Renal cortex interstitium (tissue), 11 donors: ENCODE results near the gene PRDM12. TPM values are rescaled to one million over a fixed set of nuclear protein-coding genes. Genes with fewer than 3 reads are reported as not detected.
"Not testable (repeated sequence)": the region's sequence is repeated elsewhere in the genome, so short reads cannot be mapped to it uniquely, and the experiment has no call there.

Experiments used
- DNase-seq, 11 donors: peaks; one replicate each; pipeline ENCODE4 v3.0.0-alpha.2; 2013; ENCODE audit warnings: low read depth in 9 of 11, low spot score in 4 of 11; ENCODE audit errors: extremely low read depth in 1 of 11
- polyA plus RNA-seq, 3 donors: library from polyadenylated mRNA; unstranded; fragments of 120-200 nt; gene quantifications; one replicate each; pipeline ENCODE4 v1.2.1, GENCODE V29; 2013; ENCODE audit not compliant: insufficient read length in 3 of 3

Gene PRDM12
- polyA plus RNA-seq, 3 donors: not detected

DNA sequence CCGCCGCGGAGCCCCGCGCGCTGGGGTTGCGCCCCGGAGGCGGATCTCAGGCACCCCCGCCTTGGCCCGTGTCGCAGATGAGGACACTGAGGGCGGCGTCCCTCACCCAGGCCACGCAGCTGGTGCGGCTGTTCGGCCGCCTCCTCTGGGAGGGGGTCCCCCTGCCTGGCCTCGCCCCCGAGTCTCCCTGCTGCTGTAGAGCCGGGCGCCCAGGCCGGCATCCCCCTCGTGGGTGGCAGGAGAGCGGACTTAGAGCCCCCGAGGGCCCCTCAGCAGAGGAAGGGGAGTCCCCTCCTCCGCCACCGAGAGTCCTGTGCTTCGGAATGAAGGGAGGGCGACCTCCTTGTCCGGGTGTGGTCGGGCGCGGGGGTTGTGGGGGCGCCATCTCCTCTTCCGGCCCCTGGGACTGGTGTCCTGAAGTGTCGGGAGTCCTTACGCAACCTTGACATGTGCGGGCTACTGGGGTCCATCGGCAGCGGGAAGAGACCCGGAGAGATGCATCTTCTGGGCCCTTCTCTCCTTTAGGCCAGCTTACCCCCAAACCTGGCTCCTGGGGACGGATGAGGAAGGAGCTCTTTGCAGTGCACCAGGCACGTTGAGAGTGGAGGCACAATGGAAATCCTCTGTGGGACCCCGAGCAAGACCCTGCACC is 17.5 kb downstream of the PRDM12 start:
- DNase-seq: no peak

DNA sequence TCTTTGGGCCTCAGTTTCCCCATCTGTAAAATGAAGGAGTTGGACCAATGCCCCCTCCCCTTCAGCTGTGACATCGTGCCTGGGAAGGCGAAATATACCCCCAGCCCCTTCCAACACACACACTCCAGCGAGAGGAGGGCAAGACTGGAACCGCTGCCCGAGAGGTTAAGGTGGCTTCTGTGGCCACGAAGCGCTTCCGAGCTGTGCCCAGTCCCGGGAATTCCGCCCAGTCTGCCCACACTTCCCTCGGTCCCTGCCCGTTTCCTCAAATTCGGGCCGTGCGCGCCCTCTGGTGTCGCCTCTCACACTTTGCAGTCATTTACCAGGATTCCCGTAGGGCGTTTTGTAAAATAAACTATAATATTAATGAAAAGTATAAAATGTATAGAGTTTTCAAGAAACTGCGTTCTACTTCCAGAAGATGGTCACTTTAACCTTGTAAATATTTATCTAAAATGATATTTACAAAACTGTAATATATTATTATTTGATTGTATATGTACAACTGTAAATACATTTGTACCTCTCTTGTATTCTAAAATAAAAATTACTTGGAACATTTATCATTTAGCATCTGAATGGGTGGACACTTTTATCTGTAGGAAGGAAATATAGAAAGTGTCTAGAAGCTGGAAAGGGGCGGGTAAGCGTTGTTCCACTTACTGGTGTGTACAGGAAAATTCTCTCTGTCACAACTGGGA is 18.2 kb downstream of the PRDM12 start:
- peak in 4 of 11 donors; percentile 36 to 60 (median 52) for DNase-seq

DNA sequence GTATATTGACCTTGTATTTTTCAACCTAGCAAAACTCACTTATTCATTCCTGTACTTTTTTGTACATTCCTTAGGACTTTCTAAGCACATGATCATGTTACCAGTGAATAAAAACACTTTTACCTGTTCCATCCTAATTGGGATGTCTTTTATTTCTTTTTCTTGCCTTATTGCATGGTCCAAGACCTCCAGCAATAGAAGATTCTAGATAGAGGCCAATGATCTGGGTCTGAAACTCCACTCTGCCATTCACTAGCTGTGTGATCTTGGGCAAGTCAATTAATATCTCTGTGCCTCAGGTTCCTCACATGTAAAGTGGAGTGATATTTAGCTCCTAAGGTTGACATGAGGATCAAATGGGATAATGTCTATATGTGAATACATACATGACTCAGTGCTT is 20.7 kb downstream of the PRDM12 start:
- DNase-seq: no peak

DNA sequence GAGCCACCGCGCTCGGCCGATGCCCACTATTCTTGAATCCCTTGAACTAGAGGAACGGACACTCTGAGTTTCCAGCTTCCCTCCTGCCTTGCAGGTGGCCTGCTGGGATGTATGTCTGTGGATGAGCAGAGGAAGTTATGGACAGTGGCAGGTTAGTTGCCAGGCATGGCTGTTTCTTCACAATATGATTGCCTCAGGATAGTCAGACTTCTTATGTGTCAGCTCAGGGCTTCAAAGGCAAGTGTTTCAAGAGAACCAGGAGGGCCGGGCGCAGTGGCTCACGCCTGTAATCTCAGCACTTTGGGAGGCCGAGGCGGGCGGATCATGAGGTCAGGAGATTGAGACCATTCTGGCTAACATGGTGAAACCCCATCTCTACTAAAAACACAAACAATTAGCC is 21.6 kb downstream of the PRDM12 start:
- not testable (repeated sequence) for DNase-seq

DNA sequence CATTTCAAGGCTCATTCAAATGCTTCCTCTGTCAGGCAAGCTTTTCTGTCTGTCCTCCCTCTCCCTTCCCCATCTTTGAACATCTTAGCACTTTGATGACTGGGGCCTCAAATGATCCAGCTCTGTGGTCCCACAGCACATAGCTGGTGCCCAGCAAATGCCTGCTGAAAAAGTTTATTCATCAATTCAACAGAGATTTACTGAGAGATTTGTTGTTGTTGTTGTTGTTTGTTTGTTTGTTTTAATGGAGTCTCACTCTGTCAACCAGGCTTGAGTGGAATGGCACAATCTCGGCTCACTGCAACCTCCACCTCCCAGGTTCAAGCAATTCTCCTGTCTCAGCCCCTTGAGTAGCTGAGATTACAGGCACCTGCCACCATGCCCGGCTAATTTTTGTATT is 23.2 kb downstream of the PRDM12 start:
- no peak for DNase-seq

DNA sequence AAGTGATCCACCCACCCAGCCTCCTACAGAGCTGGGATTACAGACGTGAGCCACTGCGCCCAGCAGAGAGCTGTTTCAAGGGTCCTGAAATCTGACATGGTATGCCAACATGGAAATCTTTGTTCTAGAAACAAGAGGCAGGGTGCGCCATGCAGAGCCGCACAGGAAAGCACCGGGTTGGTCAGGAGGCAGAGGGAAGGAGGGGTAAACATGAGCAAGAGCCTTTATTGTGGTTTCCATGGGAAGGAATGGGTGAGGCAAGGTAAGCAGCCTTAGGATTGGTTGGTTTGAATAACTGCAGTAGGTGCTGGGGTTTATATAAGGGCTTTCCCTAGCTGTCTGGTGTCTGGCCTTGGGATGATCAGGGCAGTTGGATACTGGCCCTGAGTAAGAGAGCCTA is 23.7 kb downstream of the PRDM12 start:
- DNase-seq: no peak

DNA sequence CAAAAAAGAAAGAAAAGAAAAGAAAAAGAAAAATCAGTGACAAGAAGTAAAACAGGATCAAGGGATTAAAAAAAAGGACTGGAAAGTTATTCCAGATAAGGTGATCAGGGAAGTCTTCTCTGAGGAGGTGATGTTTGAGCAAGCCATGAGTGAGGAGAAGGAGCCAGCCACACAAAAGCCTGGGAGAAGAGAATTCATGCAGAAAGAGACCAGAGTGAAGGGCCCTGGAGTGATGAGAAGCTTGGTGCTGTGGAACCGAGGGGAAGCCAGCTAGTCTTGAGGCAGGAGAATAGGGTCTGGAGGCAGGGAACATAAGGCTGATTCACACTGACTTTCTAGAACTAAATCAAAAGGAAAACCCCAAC is 25.2 kb downstream of the PRDM12 start:
- DNase-seq: no peak

DNA sequence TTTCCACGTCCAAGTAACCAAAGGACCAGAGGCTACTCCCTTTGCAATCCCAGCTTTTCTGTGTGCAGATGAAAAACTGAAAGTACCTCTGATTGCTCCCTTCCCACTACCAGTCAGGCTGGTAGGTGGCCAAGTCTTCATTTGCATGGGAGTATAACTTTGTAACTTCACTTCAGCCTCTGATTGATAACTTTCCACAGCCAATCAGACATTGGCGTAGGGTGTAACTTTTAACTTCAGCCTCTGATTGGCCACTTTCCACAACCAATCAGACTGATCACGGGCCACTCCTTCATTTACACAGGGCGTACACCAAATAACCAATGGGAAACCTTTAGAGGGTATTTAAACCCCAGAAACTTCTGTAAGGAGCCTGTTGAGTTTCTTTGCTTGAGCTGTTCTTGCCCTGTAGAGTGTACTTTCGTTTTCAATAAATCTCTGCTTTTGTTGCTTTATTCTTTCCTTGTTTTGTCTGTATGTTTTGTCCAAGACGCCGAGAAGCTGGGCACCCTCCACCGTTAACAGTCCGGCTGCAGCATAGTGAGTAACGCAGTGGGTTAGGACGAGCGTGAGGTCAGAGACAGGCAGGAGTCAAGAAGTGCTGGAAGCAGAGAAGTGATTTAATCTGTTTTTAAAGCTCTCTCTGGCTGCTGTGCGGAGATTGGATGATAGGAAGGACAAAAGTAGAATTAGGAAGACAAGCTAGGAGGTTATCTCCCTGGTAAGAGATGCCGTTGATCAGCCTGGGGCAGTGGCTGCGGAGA is 25.7 kb downstream of the PRDM12 start:
- DNase-seq: peak in 5 of 11 donors; percentile 74 to 82 (median 76)

DNA sequence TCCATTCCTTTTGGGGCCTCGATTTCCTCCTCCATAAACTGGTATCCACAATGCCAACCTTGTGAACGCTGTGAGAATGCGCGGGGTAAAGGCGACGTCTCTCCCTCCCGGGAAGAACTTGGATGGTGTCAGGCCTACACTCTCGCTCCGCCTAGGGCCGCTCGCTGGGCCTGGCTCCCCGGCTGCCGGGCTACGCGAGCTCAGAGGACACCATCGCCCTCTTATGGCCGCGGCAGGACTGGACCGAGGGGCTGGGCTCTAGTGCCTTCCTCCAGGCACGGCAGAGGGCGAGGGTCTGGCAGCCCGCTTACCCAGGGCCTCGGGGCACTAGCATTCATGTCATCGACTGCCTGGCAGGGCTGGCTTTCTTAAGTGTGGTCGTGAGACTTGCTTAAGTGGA is 27.9 kb downstream of the PRDM12 start:
- DNase-seq: peak in 1 of 11 donors; percentile 38

DNA sequence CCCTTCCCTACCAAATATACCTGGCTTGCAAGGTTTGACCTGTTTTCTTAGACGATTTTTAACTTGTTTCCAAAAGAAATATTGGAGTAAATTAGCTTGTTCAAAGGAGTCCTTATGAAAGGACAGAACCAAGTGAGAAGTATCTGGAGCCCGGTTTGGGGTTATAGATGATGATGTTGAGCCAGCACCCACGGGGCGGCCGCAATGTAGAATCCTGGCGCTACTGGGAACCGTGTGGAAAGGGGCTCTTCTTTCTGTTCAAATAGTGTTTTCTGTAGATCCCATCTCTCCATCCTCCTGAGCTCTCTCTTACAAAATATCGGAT is 28.7 kb downstream of the PRDM12 start:
- DNase-seq: no peak

DNA sequence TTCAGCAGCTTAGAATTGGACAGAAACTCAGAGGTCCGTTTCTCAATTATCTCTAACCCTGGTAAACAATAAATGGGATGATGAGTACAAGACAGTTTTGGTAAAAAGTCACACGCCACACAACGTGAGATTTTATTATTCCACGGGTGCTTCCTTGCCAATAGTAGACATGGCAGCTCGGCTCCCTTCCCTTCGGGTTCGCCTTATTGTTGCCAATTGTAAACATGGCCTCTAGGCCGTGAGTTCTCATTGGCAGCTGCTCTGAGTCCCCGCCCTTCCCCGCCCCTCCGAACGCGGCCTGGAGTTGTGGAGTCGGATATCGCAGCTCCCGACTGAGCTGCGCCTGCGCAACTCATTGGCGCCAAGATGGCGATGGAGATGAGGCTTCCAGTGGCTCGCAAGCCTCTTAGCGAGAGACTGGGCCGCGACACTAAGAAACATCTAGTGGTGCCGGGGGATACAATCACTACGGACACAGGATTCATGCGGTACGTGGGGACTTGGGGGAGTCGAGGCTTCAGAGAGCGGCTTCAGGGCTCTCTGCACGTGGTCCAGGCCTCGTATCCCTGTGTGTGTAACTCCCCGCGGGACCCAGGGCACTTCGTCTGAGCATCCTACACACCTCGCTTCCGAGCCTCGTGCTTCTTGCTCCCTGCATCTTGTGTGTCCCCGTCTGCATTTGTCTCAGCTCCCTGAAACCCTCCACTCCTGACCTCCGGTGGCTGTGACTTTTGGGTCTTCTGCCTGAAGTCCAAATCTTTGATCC is 29.2 kb downstream of the PRDM12 start, which contains the start of gene EXOSC2:
EXOSC2 (plus strand) TSS at position 355 of the 766 bp plus-strand sequence; CDS start at position 367, 12 bp downstream.
- peak; percentile 89 to 98 (median 95) for DNase-seq

DNA sequence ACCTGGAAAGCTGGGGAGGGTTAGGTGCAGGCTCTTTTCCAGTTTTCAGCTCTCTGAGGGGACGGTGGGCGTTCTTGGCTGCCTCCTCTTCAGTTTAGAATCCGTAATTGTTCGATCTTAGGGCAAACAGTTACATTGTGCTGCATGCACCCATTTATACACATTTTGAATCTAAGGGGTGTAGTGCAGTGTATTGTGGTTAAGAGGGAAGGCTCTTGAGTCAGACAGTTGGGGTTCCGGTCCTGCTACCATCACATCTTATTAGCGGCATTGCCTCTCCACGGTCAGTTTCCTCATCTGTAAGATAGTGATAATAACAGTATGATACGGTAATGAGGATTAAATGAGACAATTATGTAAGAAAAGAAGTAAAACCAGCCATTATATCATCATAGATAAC is 29.8 kb downstream of the PRDM12 start:
- no peak for DNase-seq

DNA sequence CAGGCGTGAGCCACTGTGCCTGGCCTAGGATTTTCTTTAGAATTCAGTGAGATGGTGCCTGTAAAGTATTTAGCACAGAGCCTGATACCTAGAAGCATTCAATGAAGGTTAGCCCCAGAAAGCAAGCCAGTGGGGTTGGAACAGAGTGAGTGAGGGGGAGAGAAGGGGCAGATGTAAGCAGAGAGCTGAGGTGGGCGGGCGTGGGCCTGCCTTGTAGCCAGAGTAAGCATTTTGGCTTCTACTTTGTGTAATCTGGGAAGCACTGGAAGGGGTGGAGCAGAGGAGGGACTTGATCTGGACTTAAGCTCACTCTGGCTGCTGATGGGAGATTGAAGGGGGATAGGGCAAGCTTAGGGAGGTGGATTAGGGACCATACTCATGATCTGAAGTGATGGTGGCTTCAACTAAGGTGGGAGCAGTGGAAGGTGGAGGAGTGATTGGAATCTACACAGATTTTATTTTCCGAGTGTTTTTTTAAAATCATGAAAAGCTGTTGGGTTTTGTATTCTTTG is 31.8 kb downstream of the PRDM12 start:
- no peak for DNase-seq

DNA sequence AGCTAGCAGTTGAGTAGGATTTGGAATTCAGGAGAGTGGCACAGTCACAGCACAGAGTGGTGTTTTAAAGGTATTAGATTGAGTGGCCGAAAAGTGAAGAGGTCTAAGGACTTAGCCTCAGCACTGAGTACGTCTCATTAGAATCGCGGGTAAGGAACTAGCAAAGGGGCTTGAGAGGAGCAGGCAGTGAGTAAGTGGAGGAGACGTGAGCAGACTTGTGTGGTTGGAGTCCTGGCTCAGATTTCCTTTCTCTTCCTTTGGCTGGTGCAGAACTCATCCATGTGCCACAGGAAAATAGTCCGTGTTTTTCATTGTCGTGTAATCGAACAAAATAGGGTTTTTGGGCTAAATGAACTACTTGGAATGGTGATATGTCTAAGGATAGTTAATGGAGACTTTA is 32.6 kb downstream of the PRDM12 start:
- DNase-seq: no peak

DNA sequence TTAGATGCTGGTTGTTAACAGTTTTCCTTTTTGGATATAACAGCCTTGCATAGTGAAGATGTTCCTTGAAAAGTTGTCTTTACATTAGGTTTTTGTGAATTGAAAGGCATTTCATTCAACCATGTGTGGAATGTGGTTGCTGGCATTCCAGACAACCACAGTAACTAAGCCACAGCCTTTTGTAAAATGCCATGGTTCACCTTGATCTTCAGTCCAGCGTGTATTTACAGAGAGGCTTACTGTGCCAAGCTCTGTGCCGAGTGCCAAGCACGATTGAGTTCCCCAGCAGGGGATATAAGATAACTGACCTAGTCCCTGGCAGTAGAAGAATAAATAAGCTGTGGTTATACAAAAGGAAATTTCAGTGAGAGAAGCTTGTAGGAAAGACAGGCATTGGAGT is 34.1 kb downstream of the PRDM12 start:
- DNase-seq: no peak

DNA sequence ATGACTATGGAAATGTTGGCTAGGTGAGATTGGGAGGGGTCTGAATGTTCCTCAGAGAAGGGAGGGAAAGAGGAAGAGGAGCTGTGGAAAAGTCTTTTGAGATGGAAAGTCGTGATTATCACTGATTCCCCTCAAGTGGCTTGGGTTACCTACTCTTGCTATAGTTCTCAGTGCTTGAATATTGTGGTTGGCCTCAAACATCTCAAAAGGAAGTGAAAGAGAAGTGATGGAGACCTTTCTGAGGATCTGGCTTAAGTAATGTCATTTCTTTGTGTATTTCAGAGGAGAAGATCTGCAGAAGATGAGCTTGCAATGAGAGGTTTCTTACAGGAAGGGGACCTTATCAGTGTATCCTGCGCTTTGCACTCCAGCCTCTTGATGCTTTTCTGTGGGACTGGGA is 34.7 kb downstream of the PRDM12 start:
- DNase-seq: no peak

DNA sequence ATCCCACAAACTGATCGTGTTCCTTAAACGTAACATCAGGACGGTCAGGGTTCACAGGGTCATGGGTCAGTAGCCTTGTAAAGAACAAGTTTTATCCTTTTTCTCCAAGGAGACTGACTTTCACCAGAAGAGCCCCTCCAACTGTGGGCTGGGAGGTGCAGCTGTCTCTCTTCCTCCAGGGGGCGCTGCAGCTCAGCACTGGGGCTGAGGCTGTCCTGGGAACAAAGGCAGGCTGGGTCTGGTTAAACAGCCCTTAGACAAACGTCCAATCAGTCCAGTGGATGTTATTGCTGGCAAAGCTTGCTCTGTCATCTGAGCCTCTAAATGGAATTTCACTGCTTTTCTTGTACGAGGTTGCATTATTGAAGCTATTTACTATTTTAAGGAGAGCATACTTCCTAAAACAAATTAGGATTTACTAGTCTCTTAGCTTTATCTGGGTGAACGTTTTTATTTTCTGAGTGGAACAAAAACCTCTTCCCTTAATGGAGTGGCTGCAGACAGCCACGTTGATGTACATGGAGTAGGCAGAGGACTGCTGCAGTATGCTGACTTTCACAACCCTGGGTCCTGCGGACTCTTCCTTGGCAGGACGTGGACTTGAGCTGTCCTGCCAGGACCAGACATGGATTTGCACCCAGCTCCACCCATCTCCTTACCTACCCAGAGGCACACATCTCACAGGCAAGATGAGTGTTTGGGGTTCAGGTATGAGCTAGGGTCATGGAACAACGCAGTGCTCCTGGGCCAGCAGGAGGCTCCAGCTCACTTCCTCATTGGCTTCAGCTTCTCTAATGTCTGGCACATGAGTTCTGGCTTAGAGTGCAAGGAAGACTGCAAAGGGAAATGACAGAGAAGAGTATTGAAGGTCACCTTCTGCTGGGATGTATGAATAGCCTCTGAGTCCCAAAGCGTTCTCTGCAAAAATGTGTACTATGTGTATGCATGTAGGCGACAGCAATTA is 36.9 kb downstream of the PRDM12 start:
- peak in 7 of 11 donors; percentile 59 to 83 (median 71) for DNase-seq

DNA sequence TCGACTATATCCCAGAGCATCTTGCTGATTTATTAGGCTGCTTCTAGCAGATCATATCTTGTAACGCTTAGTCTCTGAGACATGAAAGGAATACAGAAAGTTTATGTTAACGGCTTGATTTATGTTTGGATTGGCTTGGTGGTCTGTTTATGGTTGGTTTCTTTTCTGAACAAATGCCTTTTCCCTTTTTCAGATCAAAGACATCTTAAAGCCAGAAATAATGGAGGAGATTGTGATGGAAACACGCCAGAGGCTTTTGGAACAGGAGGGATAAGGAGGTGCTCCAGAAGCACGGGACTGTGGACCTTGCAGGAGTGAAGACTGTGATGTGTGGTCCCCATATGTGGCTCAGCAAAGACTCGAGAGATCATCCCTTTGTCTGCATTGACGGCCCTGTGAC is 39.1 kb downstream of the PRDM12 start:
- DNase-seq: no peak
